Gastrocnemius medialis (tissue), 4 donors: ENCODE data around the gene TMUB1.

Source experiments
- POLR2A ChIP-seq, 2 donors: fragments of 450-650 bp; IDR thresholded peaks; one replicate each; pipeline ENCODE4 v1.6.1; 2017; ENCODE audit warnings: antibody characterized with exemption in 2 of 2, mild to moderate bottlenecking in 2 of 2, moderate library complexity in 2 of 2
- TF ChIP-seq, protein P1 (sequence below), 5 experiments: fragments of 450-650 bp in 3 of 5; fragments of 200-600 bp in 2 of 5; sonication (generic) in 2 of 5; IDR thresholded peaks in 4 of 5; conservative IDR thresholded peaks in 1 of 5; 1 replicate in 4 of 5; 2 replicates in 1 of 5; pipeline ENCODE4 v1.5.1; 2016 to 2019; ENCODE audit warnings: antibody characterized with exemption in 5 of 5, mild to moderate bottlenecking in 3 of 5, moderate library complexity in 3 of 5

DNA sequence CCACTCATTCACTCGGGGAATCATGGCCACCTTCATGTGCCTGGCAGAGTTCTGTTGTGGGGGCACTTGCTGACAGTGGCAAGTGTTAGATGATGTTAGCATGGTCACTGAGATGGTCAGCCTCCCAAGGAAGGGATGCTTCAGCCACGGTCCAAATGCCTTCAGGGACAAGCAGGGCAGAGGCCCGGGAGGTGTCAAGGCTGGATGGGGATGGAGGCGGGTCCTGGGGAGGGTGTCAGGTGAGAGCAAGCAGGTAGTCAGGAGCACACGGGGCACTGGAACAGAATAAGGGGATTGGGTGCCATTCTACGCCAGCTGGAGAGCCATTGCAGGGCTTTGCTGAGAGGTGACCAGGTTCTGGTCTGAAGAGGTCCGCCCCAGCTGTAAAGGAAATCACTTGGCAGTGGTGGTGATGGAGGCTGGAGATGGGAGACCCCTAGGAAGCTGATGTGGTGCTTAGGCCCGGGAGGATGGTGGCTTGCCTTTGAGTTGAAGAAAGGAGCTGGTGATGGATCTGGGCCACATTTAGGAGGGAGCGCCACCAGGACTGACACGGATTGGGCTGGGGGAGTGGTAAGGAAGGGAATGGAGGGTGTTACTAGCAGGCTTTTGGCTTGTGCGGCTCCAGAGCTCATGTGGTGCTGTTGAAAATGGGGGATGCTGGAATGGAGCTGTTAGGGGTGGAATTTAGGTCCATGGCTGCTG, 27.1 kb upstream of the TMUB1 start:
- TF ChIP-seq, protein P1, sequence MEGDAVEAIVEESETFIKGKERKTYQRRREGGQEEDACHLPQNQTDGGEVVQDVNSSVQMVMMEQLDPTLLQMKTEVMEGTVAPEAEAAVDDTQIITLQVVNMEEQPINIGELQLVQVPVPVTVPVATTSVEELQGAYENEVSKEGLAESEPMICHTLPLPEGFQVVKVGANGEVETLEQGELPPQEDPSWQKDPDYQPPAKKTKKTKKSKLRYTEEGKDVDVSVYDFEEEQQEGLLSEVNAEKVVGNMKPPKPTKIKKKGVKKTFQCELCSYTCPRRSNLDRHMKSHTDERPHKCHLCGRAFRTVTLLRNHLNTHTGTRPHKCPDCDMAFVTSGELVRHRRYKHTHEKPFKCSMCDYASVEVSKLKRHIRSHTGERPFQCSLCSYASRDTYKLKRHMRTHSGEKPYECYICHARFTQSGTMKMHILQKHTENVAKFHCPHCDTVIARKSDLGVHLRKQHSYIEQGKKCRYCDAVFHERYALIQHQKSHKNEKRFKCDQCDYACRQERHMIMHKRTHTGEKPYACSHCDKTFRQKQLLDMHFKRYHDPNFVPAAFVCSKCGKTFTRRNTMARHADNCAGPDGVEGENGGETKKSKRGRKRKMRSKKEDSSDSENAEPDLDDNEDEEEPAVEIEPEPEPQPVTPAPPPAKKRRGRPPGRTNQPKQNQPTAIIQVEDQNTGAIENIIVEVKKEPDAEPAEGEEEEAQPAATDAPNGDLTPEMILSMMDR (IDR thresholded peaks at IDR 0.05 in 4 of 5, conservative IDR thresholded peaks at IDR 0.05 in 1 of 5) = no peak
- no peak for TF ChIP-seq POLR2A (IDR thresholded peaks at IDR 0.05)
